ENCODE results near the gene THAP8. TPM values are rescaled to one million over a fixed set of nuclear protein-coding genes. Genes with fewer than 3 reads are reported as not detected.

THAP8 gene
- total RNA-seq, 4 donors from 2014 or later, result 11.4 to 21.0 (median 16.0) TPM

DNA sequence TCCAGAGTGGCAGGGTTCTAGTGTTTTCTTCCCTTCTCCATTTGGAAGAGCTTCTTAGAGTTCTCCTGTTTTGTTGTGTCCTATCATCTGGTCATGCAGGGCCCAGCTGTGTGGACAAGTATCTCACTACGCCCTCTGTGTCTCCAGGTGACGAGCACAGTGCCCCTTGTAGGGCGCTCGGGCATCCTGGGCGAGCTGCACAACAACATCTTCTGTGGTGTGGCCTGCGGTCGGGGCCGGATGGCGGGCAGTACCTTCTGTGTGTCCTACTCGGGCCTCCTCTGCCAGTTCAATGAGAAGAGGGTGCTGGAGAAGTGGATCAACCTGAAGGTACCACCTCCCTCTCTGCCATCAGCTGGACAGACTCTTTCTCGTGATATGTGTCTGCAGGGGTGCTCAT is 13.6 kb upstream of the THAP8 start:
- no peaks in the 10 kb centered on the region for H3K9me3 ChIP-seq
- peaks cover 0 to 10% (median 0%) of the 10 kb centered on the region in 4 donors for H3K4me1 ChIP-seq
- 88 to 94% methylated on average over 7 to 11 of the region's 11 CpGs for whole genome bisulfite sequencing, 2 donors
- H3K27ac ChIP-seq, result no peak overlapping the region
- DNase-seq (ENCODE audit: low spot score in 2 of 2), result no peak
- H3K4me3 ChIP-seq, result no peak overlapping the region
- H3K27me3 ChIP-seq, result no peaks in the 10 kb centered on the region
- TF ChIP-seq POLR2A (IDR thresholded peaks at IDR 0.05), result no peak
- no peak for TF ChIP-seq EP300 (IDR thresholded peaks at IDR 0.05)
- TF ChIP-seq, protein P1, sequence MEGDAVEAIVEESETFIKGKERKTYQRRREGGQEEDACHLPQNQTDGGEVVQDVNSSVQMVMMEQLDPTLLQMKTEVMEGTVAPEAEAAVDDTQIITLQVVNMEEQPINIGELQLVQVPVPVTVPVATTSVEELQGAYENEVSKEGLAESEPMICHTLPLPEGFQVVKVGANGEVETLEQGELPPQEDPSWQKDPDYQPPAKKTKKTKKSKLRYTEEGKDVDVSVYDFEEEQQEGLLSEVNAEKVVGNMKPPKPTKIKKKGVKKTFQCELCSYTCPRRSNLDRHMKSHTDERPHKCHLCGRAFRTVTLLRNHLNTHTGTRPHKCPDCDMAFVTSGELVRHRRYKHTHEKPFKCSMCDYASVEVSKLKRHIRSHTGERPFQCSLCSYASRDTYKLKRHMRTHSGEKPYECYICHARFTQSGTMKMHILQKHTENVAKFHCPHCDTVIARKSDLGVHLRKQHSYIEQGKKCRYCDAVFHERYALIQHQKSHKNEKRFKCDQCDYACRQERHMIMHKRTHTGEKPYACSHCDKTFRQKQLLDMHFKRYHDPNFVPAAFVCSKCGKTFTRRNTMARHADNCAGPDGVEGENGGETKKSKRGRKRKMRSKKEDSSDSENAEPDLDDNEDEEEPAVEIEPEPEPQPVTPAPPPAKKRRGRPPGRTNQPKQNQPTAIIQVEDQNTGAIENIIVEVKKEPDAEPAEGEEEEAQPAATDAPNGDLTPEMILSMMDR (IDR thresholded peaks at IDR 0.05), result no peak
- H3K36me3 ChIP-seq, result peaks cover 0 to 11% (median 0%) of the 10 kb centered on the region in 3 donors

DNA sequence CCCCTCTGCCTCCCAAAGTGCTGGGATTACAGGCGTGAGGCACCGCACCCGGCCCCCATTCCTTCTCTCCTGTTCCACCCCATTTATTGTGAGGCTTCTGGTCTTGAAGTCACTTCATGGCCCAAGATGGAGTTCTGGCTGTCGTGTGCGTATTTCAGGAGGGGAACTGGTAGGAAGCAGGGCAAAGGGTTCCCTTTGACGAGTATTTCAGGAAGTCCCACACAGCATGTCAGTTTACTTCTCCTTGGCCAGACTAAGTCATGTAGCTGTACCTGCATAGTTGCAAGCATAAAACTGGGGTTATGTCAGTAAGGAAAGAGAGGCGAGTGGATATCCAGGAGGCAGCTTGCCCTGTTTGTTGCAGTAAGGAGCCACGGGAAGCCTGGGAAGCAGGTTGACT is 10.7 kb upstream of the THAP8 start:
- no peak for DNase-seq (ENCODE audit: low spot score in 2 of 2)
- Histone ChIP-seq H3K4me3 (no peak overlapping the region), H3K27me3 (no peaks in the 10 kb centered on the region), H3K9me3 (no peaks in the 10 kb centered on the region), H3K4me1 (no peaks in the 10 kb centered on the region), H3K36me3 (peaks cover 0 to 11% (median 0%) of the 10 kb centered on the region in 3 donors), H3K27ac (no peak overlapping the region)
- TF ChIP-seq, protein P1 (IDR thresholded peaks at IDR 0.05), result no peak
- no peak for TF ChIP-seq EP300 (IDR thresholded peaks at IDR 0.05)
- no peak for TF ChIP-seq POLR2A (IDR thresholded peaks at IDR 0.05)
- 92% methylated on average over 8 of the region's 8 CpGs for WGBS, 2 donors

DNA sequence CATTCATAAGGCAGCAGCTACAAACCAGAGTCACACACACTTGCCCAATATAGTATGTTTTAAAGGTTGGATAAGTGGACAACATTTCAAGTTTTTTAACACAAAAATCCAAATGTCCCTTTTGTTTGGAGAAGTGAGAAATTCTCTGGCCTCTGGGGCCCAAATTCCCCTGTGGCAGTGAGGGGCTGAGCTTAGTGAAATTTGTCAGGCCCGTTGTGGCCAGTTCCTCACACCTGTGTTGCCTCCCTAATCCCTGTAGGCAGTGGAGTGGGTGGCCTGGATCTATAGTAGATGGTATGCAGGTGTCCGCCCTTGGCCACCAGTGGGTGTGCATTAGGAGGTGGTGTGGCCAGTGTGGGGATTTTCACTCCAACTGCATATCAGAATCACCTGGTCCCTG is 7.3 kb upstream of the THAP8 start:
- no peaks in the 10 kb centered on the region for H3K4me1 ChIP-seq
- no peak for TF ChIP-seq POLR2A (IDR thresholded peaks at IDR 0.05)
- TF ChIP-seq, protein P1 (IDR thresholded peaks at IDR 0.05), result no peak
- TF ChIP-seq EP300 (IDR thresholded peaks at IDR 0.05), result no peak
- no peaks in the 10 kb centered on the region for H3K27me3 ChIP-seq
- H3K4me3 ChIP-seq, result no peak overlapping the region
- H3K27ac ChIP-seq, result no peak overlapping the region
- no peak for DNase-seq (ENCODE audit: low spot score in 2 of 2)
- H3K9me3 ChIP-seq, result no peaks in the 10 kb centered on the region
- no peaks in the 10 kb centered on the region for H3K36me3 ChIP-seq
- 94 to 100% methylated on average over 2 of the region's 2 CpGs for WGBS, 2 donors

DNA sequence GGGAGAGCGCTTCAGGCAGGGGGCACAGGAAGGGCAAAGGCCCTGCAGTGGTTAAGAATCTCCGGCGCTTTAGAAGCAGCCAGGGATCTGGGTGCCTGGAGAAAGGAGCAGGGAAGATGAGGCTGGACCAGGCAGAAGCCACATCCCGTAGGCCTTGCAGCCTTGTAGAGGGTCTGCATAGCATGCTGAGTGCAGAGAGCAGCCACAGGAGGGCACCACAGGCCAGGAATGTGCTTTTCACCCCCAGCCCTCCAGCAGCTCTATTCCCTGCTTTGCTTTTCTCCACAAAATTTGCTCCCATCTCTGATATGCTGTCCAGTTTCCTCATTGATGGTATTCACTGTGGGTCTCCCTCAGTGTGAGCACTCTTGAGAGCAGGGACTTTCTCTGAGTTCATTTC is 6.3 kb upstream of the THAP8 start:
- H3K9me3 ChIP-seq, result no peaks in the 10 kb centered on the region
- H3K27me3 ChIP-seq, result no peaks in the 10 kb centered on the region
- 66% methylated on average over 4 of the region's 4 CpGs for WGBS, 2 donors
- no peak overlapping the region for H3K4me3 ChIP-seq
- H3K36me3 ChIP-seq, result no peaks in the 10 kb centered on the region
- peaks cover 0 to 4% (median 2%) of the 10 kb centered on the region in 4 donors for H3K4me1 ChIP-seq
- no peak overlapping the region for H3K27ac ChIP-seq
- DNase-seq (ENCODE audit: low spot score in 2 of 2), result peak in 1 of 2 donors; percentile 53
- TF ChIP-seq POLR2A (IDR thresholded peaks at IDR 0.05), result no peak
- TF ChIP-seq EP300 (IDR thresholded peaks at IDR 0.05), result no peak
- TF ChIP-seq, protein P1 (IDR thresholded peaks at IDR 0.05), result peak; percentile 34 to 76 (median 65)

DNA sequence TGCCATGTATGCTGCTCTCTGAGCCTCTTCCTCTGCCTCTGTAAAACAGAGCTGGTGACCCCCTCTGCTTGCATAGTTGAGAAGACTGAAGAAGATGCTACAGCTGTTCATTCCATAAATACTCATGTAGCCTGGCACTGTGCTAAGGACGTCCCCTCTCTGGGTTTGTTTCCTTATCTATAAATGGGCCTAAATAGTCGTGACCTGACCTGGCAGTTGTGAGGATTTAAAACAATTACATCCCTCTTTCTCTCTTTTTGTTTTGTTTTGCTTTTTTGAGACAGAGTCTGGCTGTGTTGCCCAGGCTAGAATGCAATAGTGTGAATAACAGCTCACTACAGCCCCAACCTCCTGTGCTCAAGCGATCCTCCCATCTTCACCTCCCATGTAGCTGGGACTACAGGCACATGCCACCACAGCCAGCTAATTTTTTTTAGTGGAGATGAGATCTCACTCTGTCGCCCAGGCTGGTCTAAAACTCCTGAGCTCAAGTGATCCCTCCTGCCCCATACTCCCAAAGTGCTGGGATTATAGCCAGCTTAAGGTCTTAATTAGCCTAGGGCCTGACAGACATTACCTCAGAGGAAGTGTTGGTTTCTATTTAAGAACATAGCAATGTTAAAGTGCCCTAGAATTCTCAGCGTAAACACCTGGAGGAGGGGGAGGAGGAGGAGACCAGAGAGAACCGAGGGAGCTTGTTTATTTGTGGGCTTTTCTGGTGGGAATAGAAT is 5.3 kb upstream of the THAP8 start:
- Histone ChIP-seq H3K4me3 (no peak overlapping the region), H3K9me3 (no peaks in the 10 kb centered on the region), H3K27me3 (no peaks in the 10 kb centered on the region), H3K27ac (no peak overlapping the region), H3K4me1 (peaks cover 0 to 10% (median 8%) of the 10 kb centered on the region in 4 donors), H3K36me3 (no peaks in the 10 kb centered on the region)
- 82 to 83% methylated on average over 6 of the region's 6 CpGs for WGBS, 2 donors
- no peak for DNase-seq (ENCODE audit: low spot score in 2 of 2)
- TF ChIP-seq POLR2A (IDR thresholded peaks at IDR 0.05) (no peak), EP300 (IDR thresholded peaks at IDR 0.05) (no peak)
- TF ChIP-seq, protein P1 (IDR thresholded peaks at IDR 0.05), result no peak
